Cardiac muscle cell (in vitro differentiated cells and primary cell): Measurements from ENCODE around the gene EXOSC1. TPM values are rescaled to one million over a fixed set of nuclear protein-coding genes. Genes with fewer than 3 reads are reported as not detected.

Source experiments
- DNase-seq, 2 donors: peaks; one replicate each; pipeline versions ENCODE4 v3.0.0 to v3.0.0-alpha.2; 2010 to 2017; ENCODE audit warnings: low read depth in 1 of 2, low spot score in 1 of 2
- H3K27ac ChIP-seq: fragments of 200-600 bp; sonication (generic); 2 replicates; pipeline ENCODE4 v1.5.1; 2016
- H3K27me3 ChIP-seq: fragments of 200-600 bp; sonication (generic); 2 replicates; pipeline ENCODE4 v1.6.0; 2016; ENCODE audit warnings: control low read depth
- H3K36me3 ChIP-seq: fragments of 200-600 bp; sonication (generic); 2 replicates; pipeline ENCODE4 v1.5.1; 2016; ENCODE audit warnings: control low read depth
- H3K4me1 ChIP-seq: fragments of 200-600 bp; sonication (generic); 2 replicates; pipeline ENCODE4 v1.8.1; 2017; ENCODE audit warnings: low read depth, mild to moderate bottlenecking, mixed run types
- H3K4me3 ChIP-seq: fragments of 200-600 bp; sonication (generic); 2 replicates; pipeline ENCODE4 v1.5.1; 2016; ENCODE audit warnings: mild to moderate bottlenecking
- H3K9me3 ChIP-seq: fragments of 200-600 bp; sonication (generic); 2 replicates; pipeline ENCODE4 v1.5.1; 2017; ENCODE audit warnings: low read depth, mild to moderate bottlenecking, control low read depth
- polyA plus RNA-seq: library from polyadenylated mRNA; unstranded; fragments of >200 nt; fragmentation: Nextera tagmentation; extraction: Ambion mirVana; gene quantifications from 2 replicates; pipeline ENCODE4 v1.2.1, GENCODE V29; 2016
- total RNA-seq: library from RNA; depleted of rRNA; stranded (reverse); fragments of >200 nt; gene quantifications from 2 replicates; pipeline ENCODE4 v1.2.3, GENCODE V29; 2016
- TF ChIP-seq, protein P1 (sequence below): IDR thresholded peaks from 2 replicates; pipeline ENCODE4 v1.5.1; 2012; ENCODE audit warnings: low read depth, mild to moderate bottlenecking, low read length

EXOSC1 gene
- total and polyA plus RNA-seq, 2 experiments from 2014 or later = 38.3 to 56.5 TPM

DNA sequence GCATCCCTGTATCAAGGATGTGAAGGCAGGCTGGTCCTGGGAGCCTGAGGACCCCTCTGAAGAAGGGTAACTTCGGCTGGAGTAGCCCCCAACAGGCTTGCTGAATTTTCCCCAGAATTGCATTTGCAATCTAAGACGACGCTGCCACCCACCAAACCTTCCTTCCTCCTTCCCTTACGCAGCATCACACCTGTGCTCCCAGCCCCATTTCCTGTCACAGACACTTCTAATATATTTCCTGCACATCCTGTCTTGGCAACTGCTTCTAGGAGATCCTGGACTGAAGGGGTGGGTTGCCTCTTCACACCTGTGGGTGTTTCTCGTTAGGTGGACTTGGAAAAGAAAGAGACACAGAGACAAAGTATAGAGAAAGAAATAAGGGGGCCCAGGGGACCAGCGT, 29.2 kb downstream of the EXOSC1 start:
- no peaks in the 10 kb centered on the region for H3K9me3 ChIP-seq
- no peak overlapping the region for H3K4me3 ChIP-seq
- H3K27ac ChIP-seq = no peak overlapping the region
- no peak for DNase-seq
- H3K27me3 ChIP-seq = no peaks in the 10 kb centered on the region
- H3K4me1 ChIP-seq = no peaks in the 10 kb centered on the region
- H3K36me3 ChIP-seq = no peaks in the 10 kb centered on the region
- TF ChIP-seq, protein P1, sequence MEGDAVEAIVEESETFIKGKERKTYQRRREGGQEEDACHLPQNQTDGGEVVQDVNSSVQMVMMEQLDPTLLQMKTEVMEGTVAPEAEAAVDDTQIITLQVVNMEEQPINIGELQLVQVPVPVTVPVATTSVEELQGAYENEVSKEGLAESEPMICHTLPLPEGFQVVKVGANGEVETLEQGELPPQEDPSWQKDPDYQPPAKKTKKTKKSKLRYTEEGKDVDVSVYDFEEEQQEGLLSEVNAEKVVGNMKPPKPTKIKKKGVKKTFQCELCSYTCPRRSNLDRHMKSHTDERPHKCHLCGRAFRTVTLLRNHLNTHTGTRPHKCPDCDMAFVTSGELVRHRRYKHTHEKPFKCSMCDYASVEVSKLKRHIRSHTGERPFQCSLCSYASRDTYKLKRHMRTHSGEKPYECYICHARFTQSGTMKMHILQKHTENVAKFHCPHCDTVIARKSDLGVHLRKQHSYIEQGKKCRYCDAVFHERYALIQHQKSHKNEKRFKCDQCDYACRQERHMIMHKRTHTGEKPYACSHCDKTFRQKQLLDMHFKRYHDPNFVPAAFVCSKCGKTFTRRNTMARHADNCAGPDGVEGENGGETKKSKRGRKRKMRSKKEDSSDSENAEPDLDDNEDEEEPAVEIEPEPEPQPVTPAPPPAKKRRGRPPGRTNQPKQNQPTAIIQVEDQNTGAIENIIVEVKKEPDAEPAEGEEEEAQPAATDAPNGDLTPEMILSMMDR = no peak

DNA sequence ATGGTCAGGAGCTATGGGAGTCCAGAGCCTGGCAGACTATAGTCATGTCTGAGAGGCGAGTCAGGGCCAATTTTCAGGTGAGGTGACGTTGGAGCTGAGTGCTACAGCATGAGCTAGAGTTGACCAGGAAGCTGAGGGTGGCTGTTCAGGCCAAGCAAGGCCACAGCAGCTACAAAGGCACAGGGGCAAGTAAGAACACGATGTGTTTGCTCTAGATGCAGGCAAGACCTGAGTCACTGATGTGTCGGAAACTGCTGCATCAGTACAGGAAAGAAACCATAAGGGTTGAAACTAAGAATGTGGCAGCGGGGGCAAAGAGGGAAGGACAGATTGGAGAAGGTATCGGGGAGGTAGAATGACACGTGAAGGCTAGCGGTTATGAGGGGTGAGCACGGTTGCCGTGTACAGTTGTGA, 32.9 kb downstream of the EXOSC1 start:
- Histone ChIP-seq H3K27ac (no peak overlapping the region), H3K4me1 (no peaks in the 10 kb centered on the region), H3K4me3 (no peak overlapping the region), H3K27me3 (no peaks in the 10 kb centered on the region), H3K36me3 (no peaks in the 10 kb centered on the region), H3K9me3 (no peaks in the 10 kb centered on the region)
- TF ChIP-seq, protein P1 = no peak
- DNase-seq = no peak

DNA sequence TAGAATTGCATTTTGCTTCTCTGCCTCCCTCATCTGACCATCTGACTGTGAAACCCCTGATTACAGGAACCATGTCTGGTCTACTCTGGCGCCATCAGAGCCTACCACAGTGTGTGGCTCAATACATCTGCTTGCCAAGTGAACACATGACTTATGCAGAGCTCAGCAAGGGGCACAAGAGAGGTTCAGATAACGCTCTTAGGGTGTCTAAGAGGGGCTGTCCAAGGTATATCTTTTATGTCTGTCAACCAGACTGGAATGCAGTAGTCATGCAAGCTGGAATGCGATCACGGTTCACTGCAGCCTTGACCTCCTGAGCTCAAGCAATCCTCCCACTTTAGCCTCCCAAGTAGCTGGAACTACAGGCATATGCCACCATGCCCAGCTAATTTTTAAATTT, 34.4 kb downstream of the EXOSC1 start:
- DNase-seq = peak; percentile 44 to 78
- H3K27me3 ChIP-seq = no peaks in the 10 kb centered on the region
- no peaks in the 10 kb centered on the region for H3K4me1 ChIP-seq
- no peak overlapping the region for H3K27ac ChIP-seq
- no peak overlapping the region for H3K4me3 ChIP-seq
- TF ChIP-seq, protein P1 = no peak
- H3K9me3 ChIP-seq = no peaks in the 10 kb centered on the region
- H3K36me3 ChIP-seq = no peaks in the 10 kb centered on the region

DNA sequence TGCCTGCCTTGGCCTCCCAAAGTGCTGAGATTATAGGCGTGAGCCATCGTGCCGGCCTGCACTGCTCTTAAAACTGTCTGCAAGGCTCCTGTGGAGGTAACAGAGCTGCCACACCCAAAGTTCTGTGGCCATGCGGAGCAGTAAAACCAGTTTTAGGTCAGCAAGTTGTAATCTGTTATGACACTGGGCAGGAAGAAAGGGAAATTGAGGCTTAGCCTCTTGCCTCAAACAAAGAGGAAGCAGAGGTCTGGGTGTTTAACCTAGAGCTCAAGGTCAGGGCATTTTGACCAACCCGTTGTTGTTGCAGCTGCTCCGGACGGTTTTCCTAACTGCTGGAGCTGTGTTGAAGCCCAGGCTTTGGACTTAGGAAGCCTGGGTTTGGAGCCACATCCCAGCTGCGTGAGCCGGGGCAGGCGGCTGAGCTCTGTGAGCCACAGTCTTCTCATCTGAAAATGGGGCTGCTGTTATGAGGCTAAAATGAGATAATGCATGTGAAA, 37.3 kb downstream of the EXOSC1 start:
- Histone ChIP-seq H3K36me3 (no peaks in the 10 kb centered on the region), H3K9me3 (no peaks in the 10 kb centered on the region), H3K27me3 (no peaks in the 10 kb centered on the region), H3K4me3 (no peak overlapping the region), H3K27ac (no peak overlapping the region), H3K4me1 (no peaks in the 10 kb centered on the region)
- TF ChIP-seq, protein P1 = no peak
- DNase-seq = no peak

DNA sequence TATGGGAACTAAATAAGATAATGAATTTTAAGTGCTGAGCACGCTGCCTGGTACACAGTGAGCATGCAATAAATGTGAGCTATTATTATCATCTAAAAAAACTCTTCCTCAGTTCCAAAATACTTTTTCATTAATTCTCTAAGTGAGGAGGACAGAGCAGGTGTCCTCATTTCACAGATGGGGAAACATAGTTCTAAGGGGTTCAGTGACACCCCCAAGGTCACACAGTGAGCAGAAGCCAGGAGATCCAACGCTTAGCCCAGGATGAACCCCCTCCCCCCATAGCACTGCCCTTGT, 37.9 kb downstream of the EXOSC1 start:
- Histone ChIP-seq H3K4me1 (no peaks in the 10 kb centered on the region), H3K27ac (no peak overlapping the region), H3K36me3 (no peaks in the 10 kb centered on the region), H3K9me3 (no peaks in the 10 kb centered on the region), H3K4me3 (no peak overlapping the region), H3K27me3 (no peaks in the 10 kb centered on the region)
- TF ChIP-seq, protein P1 = no peak
- no peak for DNase-seq
